MV-4-11 (cell line): ENCODE measurements around the gene LEFTY2.
"Not testable (repeated sequence)": the region's sequence is repeated elsewhere in the genome, so short reads cannot be mapped to it uniquely, and the experiment has no call there.

Experiments used
- DNase-seq: peaks from one replicate; lab custom pipeline; 2025; lab: John Stamatoyannopoulos, UW

The LEFTY2 gene

GRCh38 chr1:225929462-225929861, 11.6 kb downstream of the LEFTY2 start:
- not testable (repeated sequence) for DNase-seq

- DNase-seq, result peak; percentile 16
Measured at GRCh38 chr1:225928186-225929175, 12.5 kb downstream of the LEFTY2 start.

GRCh38 chr1:225926551-225927113, 14.4 kb downstream of the LEFTY2 start:
- peak; percentile 21 for DNase-seq

- peak; percentile 96 for DNase-seq
Measured at GRCh38 chr1:225923692-225924555, 17.1 kb downstream of the LEFTY2 start, which contains the start of gene PYCR2. Gene PYCR2, minus strand, starts transcription at chr1:225924250. Its CDS starts 140 bp downstream, at chr1:225924110.

- DNase-seq, result no peak
Measured at GRCh38 chr1:225923381-225923691, 17.7 kb downstream of the LEFTY2 start.

- no peak for DNase-seq
Measured at GRCh38 chr1:225921734-225922709, 19.0 kb downstream of the LEFTY2 start.

- peak; percentile 85 for DNase-seq
Measured at GRCh38 chr1:225919906-225920305, 21.1 kb downstream of the LEFTY2 start.

- no peak for DNase-seq
Measured at GRCh38 chr1:225918280-225918679, 22.7 kb downstream of the LEFTY2 start.

- DNase-seq, result no peak
Measured at GRCh38 chr1:225917536-225917935, 23.5 kb downstream of the LEFTY2 start.

- DNase-seq, result no peak
Measured at GRCh38 chr1:225917101-225917500, 23.9 kb downstream of the LEFTY2 start.

GRCh38 chr1:225915538-225915991, 25.5 kb downstream of the LEFTY2 start:
- no peak for DNase-seq

- no peak for DNase-seq
Measured at GRCh38 chr1:225914947-225915346, 26.1 kb downstream of the LEFTY2 start.

- no peak for DNase-seq
Measured at GRCh38 chr1:225914391-225914790, 26.6 kb downstream of the LEFTY2 start.

- DNase-seq, result no peak
Measured at GRCh38 chr1:225911191-225912130, 29.6 kb downstream of the LEFTY2 start.

- no peak for DNase-seq
Measured at GRCh38 chr1:225909477-225909876, 31.5 kb downstream of the LEFTY2 start.

GRCh38 chr1:225908773-225909172, 32.2 kb downstream of the LEFTY2 start:
- no peak for DNase-seq

GRCh38 chr1:225908013-225908640, 32.9 kb downstream of the LEFTY2 start:
- no peak for DNase-seq

GRCh38 chr1:225907341-225907740, 33.7 kb downstream of the LEFTY2 start:
- DNase-seq, result no peak

- no peak for DNase-seq
Measured at GRCh38 chr1:225906467-225906866, 34.6 kb downstream of the LEFTY2 start.
